ENCODE measurements around the gene LRRC56. TPM values are rescaled to one million over a fixed set of nuclear protein-coding genes. Genes with fewer than 3 reads are reported as not detected.

Gene LRRC56
- total and polyA plus RNA-seq, 2 donors (not counting 1 experiment from before 2014, with no cell fraction given): 0.28 to 1.3 TPM

DNA sequence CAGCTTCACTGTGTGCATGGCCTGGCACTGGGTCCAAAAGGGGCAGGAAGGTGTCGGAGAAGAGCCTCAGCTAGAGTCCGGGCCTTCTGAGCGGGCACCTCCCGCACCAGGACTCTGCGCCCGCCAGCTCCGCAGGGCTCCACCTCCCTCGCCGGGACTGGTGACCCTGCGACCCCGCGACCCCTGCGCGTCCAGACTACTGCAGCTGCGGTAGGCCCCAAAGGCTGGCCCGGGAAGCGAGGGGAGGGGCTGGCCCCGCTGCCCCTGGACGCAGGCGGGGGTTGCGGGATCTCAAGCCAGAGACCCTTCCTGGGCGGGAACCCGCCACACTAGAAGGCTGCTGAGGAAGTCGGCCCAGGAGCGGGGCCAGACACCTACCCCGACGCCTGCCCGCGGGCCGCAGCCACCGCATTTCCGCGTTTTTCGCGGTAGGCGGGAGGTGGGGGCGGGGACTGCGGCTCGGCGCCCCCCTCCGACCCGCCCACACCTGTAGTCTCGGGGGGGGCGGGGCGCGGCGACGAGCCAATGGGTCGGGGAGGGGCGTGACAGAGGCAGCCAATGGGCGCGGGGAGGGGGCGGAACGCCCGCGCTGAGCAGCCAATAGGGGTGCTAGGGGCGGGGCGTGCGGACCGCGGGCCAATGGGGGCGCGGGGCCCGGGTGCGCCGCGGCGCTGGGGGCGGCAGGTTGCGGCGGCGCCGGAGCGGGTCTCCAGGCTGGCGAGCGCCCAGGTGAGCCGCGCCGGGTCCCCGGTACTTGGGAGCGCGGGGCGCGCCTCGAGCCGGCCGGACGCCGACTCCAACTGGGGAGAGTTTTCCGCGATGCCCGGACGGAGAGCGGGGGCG is 23.2 kb downstream of the LRRC56 start, which contains the start of the genes LMNTD2 and RASSF7:
TSS of gene LMNTD2 (minus strand) at position 434 of the 843 bp plus-strand sequence. CDS start at position 412, 22 bp downstream.
TSS of gene RASSF7 (plus strand) at position 666 of the 843 bp plus-strand sequence. CDS start 799 bp downstream, outside the sequence.
- Histone ChIP-seq H2AFZ (ENCODE audit: low read length) (peak within 1 kb of the TSS; percentile 17), H3K79me2 (ENCODE audit: control insufficient read depth, insufficient read depth, low read length) (no peaks in the 10 kb centered on the region), H3K27ac (ENCODE audit: insufficient read depth, low read length) (no peak within 1 kb of the TSS), H4K20me1 (ENCODE audit: control insufficient read depth, extremely low read depth, insufficient read depth, low read length) (no peaks in the 10 kb centered on the region), H3K36me3 (ENCODE audit: control insufficient read depth, insufficient read depth, low read length) (no peaks in the 10 kb centered on the region), H3K9ac (ENCODE audit: insufficient read depth, low read length) (peak within 1 kb of the TSS; percentile 23), H3K4me1 (ENCODE audit: control insufficient read depth, extremely low read depth, insufficient read depth, low read length) (peaks cover 4% of the 10 kb centered on the region), H3K9me3 (ENCODE audit: control insufficient read depth, insufficient read depth, low read depth, low read length) (no peaks in the 10 kb centered on the region), H3K27me3 (ENCODE audit: control insufficient read depth, insufficient read depth, low read length) (peaks cover 20% of the 10 kb centered on the region), H3K4me3 (replicated peaks in 1 of 4; ENCODE audit: control extremely low read depth in 1 of 4, insufficient read depth in 1 of 4, low read depth in 3 of 4, low read length in 4 of 4) (peak within 1 kb of the TSS; percentile 19 to 60 (median 56)), H3K4me2 (ENCODE audit: extremely low read depth, insufficient read depth, low read length) (peak within 1 kb of the TSS; percentile 96)
- TF ChIP-seq, protein P1, sequence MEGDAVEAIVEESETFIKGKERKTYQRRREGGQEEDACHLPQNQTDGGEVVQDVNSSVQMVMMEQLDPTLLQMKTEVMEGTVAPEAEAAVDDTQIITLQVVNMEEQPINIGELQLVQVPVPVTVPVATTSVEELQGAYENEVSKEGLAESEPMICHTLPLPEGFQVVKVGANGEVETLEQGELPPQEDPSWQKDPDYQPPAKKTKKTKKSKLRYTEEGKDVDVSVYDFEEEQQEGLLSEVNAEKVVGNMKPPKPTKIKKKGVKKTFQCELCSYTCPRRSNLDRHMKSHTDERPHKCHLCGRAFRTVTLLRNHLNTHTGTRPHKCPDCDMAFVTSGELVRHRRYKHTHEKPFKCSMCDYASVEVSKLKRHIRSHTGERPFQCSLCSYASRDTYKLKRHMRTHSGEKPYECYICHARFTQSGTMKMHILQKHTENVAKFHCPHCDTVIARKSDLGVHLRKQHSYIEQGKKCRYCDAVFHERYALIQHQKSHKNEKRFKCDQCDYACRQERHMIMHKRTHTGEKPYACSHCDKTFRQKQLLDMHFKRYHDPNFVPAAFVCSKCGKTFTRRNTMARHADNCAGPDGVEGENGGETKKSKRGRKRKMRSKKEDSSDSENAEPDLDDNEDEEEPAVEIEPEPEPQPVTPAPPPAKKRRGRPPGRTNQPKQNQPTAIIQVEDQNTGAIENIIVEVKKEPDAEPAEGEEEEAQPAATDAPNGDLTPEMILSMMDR (conservative IDR thresholded peaks at IDR 0.05 in 1 of 2, IDR thresholded peaks at IDR 0.05 in 1 of 2; ENCODE audit: low read depth in 1 of 2, low read length in 2 of 2): no peak
- TF ChIP-seq EZH2 (IDR thresholded peaks at IDR 0.05; ENCODE audit: low read length, missing control alignments): no peak
- DNase-seq (ENCODE audit: low read depth in 2 of 2): peak; percentile 64 to 69

DNA sequence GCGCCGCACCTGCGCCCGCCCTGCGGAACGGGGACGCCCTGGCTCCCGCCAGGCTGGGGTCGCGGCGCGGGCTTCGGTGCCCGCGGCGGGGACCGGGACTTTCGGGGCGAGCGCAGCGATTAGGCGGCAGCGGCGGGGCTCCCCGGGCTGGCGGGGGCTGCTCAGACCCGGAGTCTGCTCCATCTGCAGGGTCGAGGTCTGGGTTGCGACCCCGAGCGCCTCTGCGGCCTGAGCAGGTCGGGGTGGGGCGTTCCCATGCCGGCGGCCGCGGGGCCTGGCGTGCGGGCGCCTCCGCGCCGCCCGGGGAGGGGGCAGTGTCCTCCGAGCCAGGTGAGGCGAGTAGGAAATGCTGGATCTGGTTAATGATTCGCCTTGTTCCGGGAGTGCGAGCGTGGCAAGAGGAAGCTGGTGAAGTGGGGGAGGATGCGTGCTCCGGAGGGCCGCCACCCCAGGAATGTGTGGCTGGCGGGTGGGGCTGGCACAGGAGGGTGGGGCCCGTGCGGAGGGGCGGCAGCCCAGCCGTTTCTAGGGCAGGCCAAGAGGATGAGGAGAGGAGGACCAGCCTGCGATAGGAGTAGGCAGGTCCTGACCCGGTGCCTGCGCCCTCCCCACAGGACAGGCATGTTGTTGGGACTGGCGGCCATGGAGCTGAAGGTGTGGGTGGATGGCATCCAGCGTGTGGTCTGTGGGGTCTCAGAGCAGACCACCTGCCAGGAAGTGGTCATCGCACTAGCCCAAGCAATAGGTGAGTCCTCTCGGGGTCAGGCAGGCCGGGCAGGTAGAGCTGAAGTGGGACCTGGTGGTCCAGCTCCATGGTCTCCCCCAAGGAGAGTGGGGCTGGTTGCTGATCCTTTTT is 24.0 kb downstream of the LRRC56 start:
- peak overlapping the region; percentile 71 for H3K4me2 ChIP-seq (ENCODE audit: extremely low read depth, insufficient read depth, low read length)
- no peak for TF ChIP-seq EZH2 (IDR thresholded peaks at IDR 0.05; ENCODE audit: low read length, missing control alignments)
- TF ChIP-seq, protein P1 (conservative IDR thresholded peaks at IDR 0.05 in 1 of 2, IDR thresholded peaks at IDR 0.05 in 1 of 2; ENCODE audit: low read depth in 1 of 2, low read length in 2 of 2): no peak
- no peak overlapping the region for H3K27ac ChIP-seq (ENCODE audit: insufficient read depth, low read length)
- H3K79me2 ChIP-seq (ENCODE audit: control insufficient read depth, insufficient read depth, low read length): no peaks in the 10 kb centered on the region
- H3K9ac ChIP-seq (ENCODE audit: insufficient read depth, low read length): no peak overlapping the region
- H3K36me3 ChIP-seq (ENCODE audit: control insufficient read depth, insufficient read depth, low read length): no peaks in the 10 kb centered on the region
- peak overlapping the region; percentile 17 for H2AFZ ChIP-seq (ENCODE audit: low read length)
- DNase-seq (ENCODE audit: low read depth in 2 of 2): peak in 1 of 2 donors; percentile 23
- no peaks in the 10 kb centered on the region for H3K9me3 ChIP-seq (ENCODE audit: control insufficient read depth, insufficient read depth, low read depth, low read length)
- H4K20me1 ChIP-seq (ENCODE audit: control insufficient read depth, extremely low read depth, insufficient read depth, low read length): no peaks in the 10 kb centered on the region
- H3K4me1 ChIP-seq (ENCODE audit: control insufficient read depth, extremely low read depth, insufficient read depth, low read length): peaks cover 4% of the 10 kb centered on the region
- peaks cover 15% of the 10 kb centered on the region for H3K27me3 ChIP-seq (ENCODE audit: control insufficient read depth, insufficient read depth, low read length)
- H3K4me3 ChIP-seq (replicated peaks in 1 of 4; ENCODE audit: control extremely low read depth in 1 of 4, insufficient read depth in 1 of 4, low read depth in 3 of 4, low read length in 4 of 4): peak overlapping the region in 3 of 4 experiments; percentile 23 to 60 (median 56)

Data from fibroblast of lung (primary cell).